ENCODE data around the gene FRMD4A. TPM values are rescaled to one million over a fixed set of nuclear protein-coding genes. Genes with fewer than 3 reads are reported as not detected.

The FRMD4A gene
- total RNA-seq, 1 experiment from 2014 or later, result 19.6 TPM

DNA sequence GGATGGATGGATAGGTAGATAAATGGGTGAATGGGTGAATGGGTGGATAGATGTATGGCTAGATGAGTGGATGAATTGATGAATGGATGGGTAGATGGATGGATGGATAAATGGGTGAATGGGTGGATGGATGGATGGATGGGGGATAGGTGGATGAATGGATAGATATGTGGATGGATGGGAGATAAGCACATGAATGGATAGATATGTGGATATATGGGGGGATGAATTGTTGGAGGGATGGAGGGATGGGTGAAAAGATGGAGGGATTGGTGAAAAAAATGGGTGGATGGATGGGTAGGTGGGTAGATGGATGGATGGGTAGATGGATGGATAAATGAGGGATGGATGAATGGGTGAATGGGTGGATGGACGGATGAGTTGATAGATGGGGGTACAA lies 196.4 kb downstream of the FRMD4A start:
- Mint-ChIP-seq H3K4me3 (no peak overlapping the region), H3K36me3 (ENCODE audit: insufficient read depth in 1 of 3, low read depth in 3 of 3) (no peaks in the 10 kb centered on the region; a peak in 1 of 7 replicates), H3K4me1 (peaks cover 0 to 10% of the 10 kb centered on the region in 2 experiments; a peak in 2 of 4 replicates), H3K9me3 (no peaks in the 10 kb centered on the region; a peak in 1 of 5 replicates), H3K27me3 (ENCODE audit: low read depth) (no peaks in the 10 kb centered on the region), H3K27ac (no peak overlapping the region)
- Histone ChIP-seq H4K8ac (replicated peaks; ENCODE audit: insufficient read length, low read depth, low read length) (no peak overlapping the region), H3K23me2 (ENCODE audit: insufficient read length, low read depth, low read length, poor library complexity, severe bottlenecking) (no peaks in the 10 kb centered on the region), H3K18ac (ENCODE audit: insufficient read length, low read depth, low read length) (no peak overlapping the region), H4K20me1 (ENCODE audit: control insufficient read depth, insufficient read depth, insufficient read length) (no peaks in the 10 kb centered on the region), H3K79me1 (ENCODE audit: insufficient read depth, low read depth, low read length, poor library complexity, severe bottlenecking) (no peaks in the 10 kb centered on the region), H2BK5ac (ENCODE audit: insufficient read length, low read length) (no peak overlapping the region), H4K5ac (ENCODE audit: insufficient read length, low read depth, low read length) (no peak overlapping the region), H3K4me2 (ENCODE audit: insufficient read depth, insufficient read length, low read length) (no peak overlapping the region), H3K27ac (ENCODE audit: insufficient read length, low read depth, low read length) (no peak overlapping the region), H2BK12ac (ENCODE audit: insufficient read length, low read depth, low read length) (no peak overlapping the region), H2AFZ (ENCODE audit: low read length) (no peak overlapping the region), H3K9ac (ENCODE audit: extremely low read depth, insufficient read length, low read length) (no peak overlapping the region), H3K4me1 (ENCODE audit: insufficient read depth, low read length) (no peaks in the 10 kb centered on the region), H2AK5ac (ENCODE audit: insufficient read length, low read length) (no peak overlapping the region), H3K56ac (ENCODE audit: insufficient read length, low read depth, low read length) (no peak overlapping the region), H2BK120ac (ENCODE audit: low read depth, low read length, poor library complexity, severe bottlenecking) (no peak overlapping the region), H3K4ac (ENCODE audit: low read depth, low read length) (no peak overlapping the region), H3K14ac (ENCODE audit: insufficient read depth, low read length) (no peak overlapping the region), H4K91ac (ENCODE audit: insufficient read length, low read depth, low read length) (no peak overlapping the region), H3K23ac (ENCODE audit: insufficient read length, low read depth, low read length) (no peak overlapping the region), H3K27me3 (ENCODE audit: insufficient read depth, low read length) (no peaks in the 10 kb centered on the region), H2BK15ac (ENCODE audit: low read depth, low read length) (no peak overlapping the region), H3K79me2 (ENCODE audit: insufficient read depth, low read length) (no peaks in the 10 kb centered on the region), H3T11ph (ENCODE audit: low read length) (no peak overlapping the region), H3K9me3 (ENCODE audit: control insufficient read depth, low read depth, low read length) (no peaks in the 10 kb centered on the region), H2BK20ac (ENCODE audit: low read depth, low read length, poor library complexity, severe bottlenecking) (no peak overlapping the region)
- WGBS (ENCODE audit: extremely low coverage, insufficient read length, low lambda C conversion rate), result 100% methylated on average over 1 of the region's 1 CpG
- no peak for DNase-seq
- TF ChIP-seq, protein P1, sequence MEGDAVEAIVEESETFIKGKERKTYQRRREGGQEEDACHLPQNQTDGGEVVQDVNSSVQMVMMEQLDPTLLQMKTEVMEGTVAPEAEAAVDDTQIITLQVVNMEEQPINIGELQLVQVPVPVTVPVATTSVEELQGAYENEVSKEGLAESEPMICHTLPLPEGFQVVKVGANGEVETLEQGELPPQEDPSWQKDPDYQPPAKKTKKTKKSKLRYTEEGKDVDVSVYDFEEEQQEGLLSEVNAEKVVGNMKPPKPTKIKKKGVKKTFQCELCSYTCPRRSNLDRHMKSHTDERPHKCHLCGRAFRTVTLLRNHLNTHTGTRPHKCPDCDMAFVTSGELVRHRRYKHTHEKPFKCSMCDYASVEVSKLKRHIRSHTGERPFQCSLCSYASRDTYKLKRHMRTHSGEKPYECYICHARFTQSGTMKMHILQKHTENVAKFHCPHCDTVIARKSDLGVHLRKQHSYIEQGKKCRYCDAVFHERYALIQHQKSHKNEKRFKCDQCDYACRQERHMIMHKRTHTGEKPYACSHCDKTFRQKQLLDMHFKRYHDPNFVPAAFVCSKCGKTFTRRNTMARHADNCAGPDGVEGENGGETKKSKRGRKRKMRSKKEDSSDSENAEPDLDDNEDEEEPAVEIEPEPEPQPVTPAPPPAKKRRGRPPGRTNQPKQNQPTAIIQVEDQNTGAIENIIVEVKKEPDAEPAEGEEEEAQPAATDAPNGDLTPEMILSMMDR (conservative IDR thresholded peaks at IDR 0.05), result no peak

Data from H9 (cell line).